Vagina (tissue), 2 donors: ENCODE results near the gene PSEN2. TPM values are rescaled to one million over a fixed set of nuclear protein-coding genes. Genes with fewer than 3 reads are reported as not detected.
"Not testable (repeated sequence)": the region's sequence is repeated elsewhere in the genome, so short reads cannot be mapped to it uniquely, and the experiment has no call there.

Experiments used
- DNase-seq, 2 donors: peaks; one replicate each; pipeline ENCODE4 v3.0.0-alpha.2; 2017; ENCODE audit errors: extremely low spot score in 2 of 2
- H3K27ac ChIP-seq: fragments of 200-600 bp; sonication (generic); one replicate; pipeline ENCODE4 v1.5.1; 2019
- H3K27me3 ChIP-seq: fragments of 200-600 bp; sonication (generic); one replicate; pipeline ENCODE4 v1.5.1; 2019
- H3K36me3 ChIP-seq, 2 donors: fragments of 200-600 bp; sonication (generic); one replicate each; pipeline ENCODE4 v1.5.1; 2017 to 2019
- H3K4me1 ChIP-seq: fragments of 200-600 bp; sonication (generic); one replicate; pipeline ENCODE4 v1.5.1; 2019
- H3K4me3 ChIP-seq, 2 donors: fragments of 200-600 bp; sonication (generic); 1 replicate in 1 of 2; 2 replicates in 1 of 2; pipeline ENCODE4 v1.5.1; 2016 to 2019
- H3K9me3 ChIP-seq: fragments of 200-600 bp; sonication (generic); one replicate; pipeline ENCODE4 v1.5.1; 2019
- CTCF ChIP-seq, 3 experiments: fragments of 450-650 bp in 2 of 3; fragments of 200-600 bp in 1 of 3; sonication (generic) in 1 of 3; IDR thresholded peaks; one replicate each; pipeline ENCODE4 v1.5.1; 2017 to 2019; ENCODE audit warnings: antibody characterized with exemption in 3 of 3, mild to moderate bottlenecking in 2 of 3, moderate library complexity in 2 of 3
- POLR2A ChIP-seq, 2 donors: fragments of 450-650 bp; IDR thresholded peaks; one replicate each; pipeline ENCODE4 v1.6.1; 2017; ENCODE audit warnings: antibody characterized with exemption in 2 of 2, mild to moderate bottlenecking in 2 of 2, moderate library complexity in 2 of 2
- POLR2AphosphoS5 ChIP-seq, 2 donors: sonication (generic); formaldehyde crosslinking; IDR thresholded peaks; one replicate each; pipeline ENCODE4 v1.9.0; 2017; ENCODE audit warnings: antibody characterized with exemption in 2 of 2, mild to moderate bottlenecking in 2 of 2, low read depth in 1 of 2; ENCODE audit not compliant: insufficient read depth in 1 of 2
- intact Hi-C: fragments of 100-400 bp; cut with DNase I; formaldehyde crosslinking; loops from one replicate; pipeline ENCODE4 v1.15.1; 2023
- total RNA-seq: library from RNA; depleted of rRNA; stranded (reverse); fragments of >200 nt; gene quantifications from one replicate; pipeline ENCODE4 v1.2.3, GENCODE V29; 2016

Gene PSEN2
- total RNA-seq, 1 donor from 2014 or later: 22.1 TPM

- DNase-seq: no peak
- Histone ChIP-seq H3K9me3 (no peaks in the 10 kb centered on the region), H3K27ac (no peak overlapping the region), H3K27me3 (no peaks in the 10 kb centered on the region), H3K4me1 (no peaks in the 10 kb centered on the region), H3K4me3 (no peak overlapping the region), H3K36me3 (no peaks in the 10 kb centered on the region)
- TF ChIP-seq POLR2A (IDR thresholded peaks at IDR 0.05): no peak
- no peak for TF ChIP-seq CTCF (IDR thresholded peaks at IDR 0.05)
- TF ChIP-seq POLR2AphosphoS5 (IDR thresholded peaks at IDR 0.05; ENCODE audit: insufficient read depth in 1 of 2, low read depth in 1 of 2): no peak
- intact Hi-C loops: no loop called here
Observed at GRCh38 chr1:226845624-226846023, 24.8 kb upstream of the PSEN2 start.

- TF ChIP-seq POLR2A (IDR thresholded peaks at IDR 0.05) (no peak), POLR2AphosphoS5 (IDR thresholded peaks at IDR 0.05; ENCODE audit: insufficient read depth in 1 of 2, low read depth in 1 of 2) (no peak), CTCF (IDR thresholded peaks at IDR 0.05) (no peak)
- Histone ChIP-seq H3K36me3 (no peaks in the 10 kb centered on the region), H3K9me3 (no peaks in the 10 kb centered on the region)
Observed at GRCh38 chr1:226846786-226847185, 23.6 kb upstream of the PSEN2 start.

GRCh38 chr1:226854548-226854947 is 15.9 kb upstream of the PSEN2 start:
- H3K4me1 ChIP-seq, H3K27me3 ChIP-seq, intact Hi-C loops, DNase-seq, H3K4me3 ChIP-seq, H3K36me3 ChIP-seq, H3K9me3 ChIP-seq, H3K27ac ChIP-seq: not testable (repeated sequence)

More at GRCh38 chr1:226846786-226847185, 23.6 kb upstream of the PSEN2 start:
- H3K4me1 ChIP-seq: no peaks in the 10 kb centered on the region
- H3K4me3 ChIP-seq: no peak overlapping the region
- H3K27ac ChIP-seq: no peak overlapping the region
- no peaks in the 10 kb centered on the region for H3K27me3 ChIP-seq
- intact Hi-C loops: no loop called here
- no peak for DNase-seq

GRCh38 chr1:226862890-226863289 is 7.5 kb upstream of the PSEN2 start:
- Histone ChIP-seq H3K36me3 (no peaks in the 10 kb centered on the region), H3K27ac (no peak overlapping the region), H3K27me3 (no peaks in the 10 kb centered on the region), H3K4me3 (no peak overlapping the region), H3K9me3 (no peaks in the 10 kb centered on the region), H3K4me1 (no peaks in the 10 kb centered on the region)
- intact Hi-C loops: no loop called here
- no peak for TF ChIP-seq POLR2AphosphoS5 (IDR thresholded peaks at IDR 0.05; ENCODE audit: insufficient read depth in 1 of 2, low read depth in 1 of 2)
- no peak for TF ChIP-seq CTCF (IDR thresholded peaks at IDR 0.05)
- TF ChIP-seq POLR2A (IDR thresholded peaks at IDR 0.05): no peak
- DNase-seq: no peak

- no peaks in the 10 kb centered on the region for H3K9me3 ChIP-seq
- no peak overlapping the region for H3K4me3 ChIP-seq
- H3K27me3 ChIP-seq: no peaks in the 10 kb centered on the region
- H3K27ac ChIP-seq: no peak overlapping the region
- no peaks in the 10 kb centered on the region for H3K36me3 ChIP-seq
- TF ChIP-seq CTCF (IDR thresholded peaks at IDR 0.05) (no peak), POLR2A (IDR thresholded peaks at IDR 0.05) (no peak), POLR2AphosphoS5 (IDR thresholded peaks at IDR 0.05; ENCODE audit: insufficient read depth in 1 of 2, low read depth in 1 of 2) (no peak)
- no peaks in the 10 kb centered on the region for H3K4me1 ChIP-seq
- DNase-seq: peak in 1 of 2 donors; percentile 52
- intact Hi-C loops: no loop called here
Observed at GRCh38 chr1:226863446-226863845, 7.0 kb upstream of the PSEN2 start.

GRCh38 chr1:226864311-226864710 is 6.1 kb upstream of the PSEN2 start:
- Histone ChIP-seq H3K27me3 (no peaks in the 10 kb centered on the region), H3K27ac (no peak overlapping the region), H3K4me3 (no peak overlapping the region), H3K9me3 (no peaks in the 10 kb centered on the region), H3K4me1 (no peaks in the 10 kb centered on the region), H3K36me3 (no peaks in the 10 kb centered on the region)
- DNase-seq: peak in 1 of 2 donors; percentile 13
- intact Hi-C loops: no loop called here
- TF ChIP-seq CTCF (IDR thresholded peaks at IDR 0.05) (no peak), POLR2A (IDR thresholded peaks at IDR 0.05) (no peak), POLR2AphosphoS5 (IDR thresholded peaks at IDR 0.05; ENCODE audit: insufficient read depth in 1 of 2, low read depth in 1 of 2) (no peak)
